GM12878 (cell line): ENCODE data around the gene CCDC12. TPM values are rescaled to one million over a fixed set of nuclear protein-coding genes. Genes with fewer than 3 reads are reported as not detected.

Experiments
- ATAC-seq: fragments of 200-7000 bp; cut with Tn5 transposase; 3 replicates; pipeline ENCODE4 v1.9.1; 2020; ENCODE audit warnings: mild to moderate bottlenecking, moderate library complexity
- BruUV-seq: library from RNA; stranded (reverse); fragments of 400-500 nt; replicated peaks from 2 replicates; lab custom pipeline; 2021; lab: Mats Ljungman, UMichigan
- CTCF ChIA-PET: fragments of 300-600 bp; sonication (Branson Sonifier 250); formaldehyde crosslinking; extraction: SDS; loops from one replicate; lab custom pipeline; 2021; ENCODE audit warnings: inconsistent platforms; lab: Yijun Ruan, JAX
- POLR2A ChIA-PET: fragments of 350-600 bp; formaldehyde crosslinking; extraction: SDS; loops from one replicate; lab custom pipeline; 2021; ENCODE audit warnings: inconsistent platforms; lab: Charles Lee
- RAD21 ChIA-PET: fragments of 300-600 bp; sonication (Branson Sonifier 250); formaldehyde crosslinking; loops from one replicate; lab custom pipeline; 2023; ENCODE audit warnings: antibody characterized with exemption; ENCODE audit not compliant: unreplicated experiment; lab: Charles Lee
- SMC1A ChIA-PET: fragments of 300-600 bp; sonication (Branson Sonifier 250); formaldehyde crosslinking; loops from one replicate; lab custom pipeline; 2023; ENCODE audit not compliant: unreplicated experiment, uncharacterized antibody; lab: Charles Lee
- DNase-seq: peaks from one replicate; pipeline ENCODE4 v3.0.0-alpha.2; 2011; ENCODE audit warnings: low read depth, low spot score
- FAIRE-seq: peaks from 3 replicates; lab custom pipeline; 2011; peaks lifted over from hg19 to GRCh38; lab: Jason Lieb, UNC
- H2AFZ ChIP-seq: 2 replicates; pipeline ENCODE4 v1.6.0; 2011; ENCODE audit warnings: low read depth, low read length, control low read depth; ENCODE audit not compliant: control insufficient read depth
- H3K27ac ChIP-seq: 2 replicates; pipeline ENCODE4 v1.5.1; 2011; ENCODE audit warnings: control low read depth; ENCODE audit not compliant: control insufficient read depth, insufficient read depth
- H3K27me3 ChIP-seq, 2 experiments: replicated peaks in 1 of 2; 2 replicates each; pipeline versions ENCODE4 v1.6.0 to v1.6.1; 2011; ENCODE audit warnings: low read length in 1 of 2; ENCODE audit not compliant: control insufficient read depth in 2 of 2, insufficient read depth in 2 of 2
- H3K36me3 ChIP-seq, 2 experiments: 2 replicates each; pipeline ENCODE4 v1.5.1; 2011; ENCODE audit warnings: low read length in 1 of 2; ENCODE audit not compliant: control insufficient read depth in 2 of 2, insufficient read depth in 2 of 2
- H3K4me1 ChIP-seq: 2 replicates; pipeline ENCODE4 v1.6.1; 2011; ENCODE audit warnings: mild to moderate bottlenecking, low read length, moderate library complexity, mixed read lengths; ENCODE audit not compliant: control insufficient read depth, insufficient read depth
- H3K4me2 ChIP-seq: 2 replicates; pipeline ENCODE4 v1.6.0; 2011; ENCODE audit warnings: control low read depth; ENCODE audit not compliant: control insufficient read depth, insufficient read depth
- H3K4me3 ChIP-seq: fragments of 200-600 bp; sonication (generic); 2 replicates; pipeline ENCODE4 v1.5.1; 2016
- H3K79me2 ChIP-seq: 2 replicates; pipeline ENCODE4 v1.6.0; 2011; ENCODE audit warnings: low read length; ENCODE audit not compliant: control insufficient read depth, insufficient read depth
- H3K9ac ChIP-seq: 2 replicates; pipeline ENCODE4 v1.8.0; 2011; ENCODE audit warnings: low read length, control low read depth, mixed read lengths; ENCODE audit not compliant: control insufficient read depth, insufficient read depth
- H3K9me3 ChIP-seq: replicated peaks from 3 replicates; pipeline ENCODE4 v1.5.1; 2011; ENCODE audit warnings: mild to moderate bottlenecking, low read length; ENCODE audit not compliant: control insufficient read depth, insufficient read depth
- H4K20me1 ChIP-seq: 2 replicates; pipeline ENCODE4 v1.6.0; 2011; ENCODE audit not compliant: control insufficient read depth, insufficient read depth
- ATF2 ChIP-seq: IDR thresholded peaks from 2 replicates; pipeline ENCODE4 v1.6.1; 2012; ENCODE audit warnings: low read length, inconsistent platforms
- BCLAF1 ChIP-seq: fragments of 450-650 bp; IDR thresholded peaks from 2 replicates; pipeline ENCODE4 v1.6.1; 2017; ENCODE audit warnings: antibody characterized with exemption, mild to moderate bottlenecking, moderate library complexity
- CHD4 ChIP-seq: fragments of 200-600 bp; sonication (generic); IDR thresholded peaks from 2 replicates; pipeline ENCODE4 v1.6.1; 2016; ENCODE audit warnings: mild to moderate bottlenecking
- E2F8 ChIP-seq: fragments of 450-650 bp; IDR thresholded peaks from 2 replicates; pipeline ENCODE4 v1.6.1; 2018; ENCODE audit warnings: mild to moderate bottlenecking, low read depth, moderate library complexity; ENCODE audit not compliant: partially characterized antibody
- EED ChIP-seq: sonication (generic); IDR thresholded peaks from 2 replicates; pipeline ENCODE4 v1.6.1; 2016; ENCODE audit warnings: antibody characterized with exemption, low read depth
- MYC ChIP-seq: IDR thresholded peaks from 2 replicates; pipeline ENCODE4 v1.6.1; 2011; ENCODE audit warnings: mild to moderate bottlenecking, low read length, moderate library complexity, inconsistent platforms; ENCODE audit not compliant: insufficient read depth, insufficient replicate concordance, insufficient read length, severe bottlenecking
- ZNF592 ChIP-seq: fragments of 450-650 bp; IDR thresholded peaks from 2 replicates; pipeline ENCODE4 v1.6.1; 2017; ENCODE audit warnings: mild to moderate bottlenecking, moderate library complexity
- WGBS: methylation state at CpG from one replicate; pipeline ENCODE4 v1.1.6; 2016; ENCODE audit warnings: low lambda C conversion rate; ENCODE audit not compliant: insufficient replicate concordance, insufficient coverage; ENCODE audit errors: missing lambda C conversion rate; 5-methylcytosine and 5-hydroxymethylcytosine counted together
- in situ Hi-C: fragments of 300-500 bp; cut with MboI; formaldehyde crosslinking; loops from 9 replicates; pipeline ENCODE4 v1.14.3; 2018; ENCODE audit warnings: mixed read lengths
- intact Hi-C: fragments of 100-400 bp; cut with micrococcal nuclease; formaldehyde crosslinking; loops from one replicate; pipeline ENCODE4 v1.14.2; 2022; ENCODE audit not compliant: unreplicated experiment
- polyA plus RNA-seq, 11 experiments: library from polyadenylated mRNA; depleted of rRNA in 4 of 11; unstranded in 6 of 11; stranded (reverse) in 5 of 11; fragments of >200 nt; fragmentation: Nextera tagmentation in 4 of 11; fragmentation: Illumina TruSeq in 1 of 11; extraction: Ambion mirVana in 4 of 11; extraction: Trizol in 1 of 11; gene quantifications; 1 replicate in 1 of 11; 2 replicates in 10 of 11; pipeline versions ENCODE4 v1.2.1 to v1.2.3, GENCODE V29; 2011 to 2016; ENCODE audit warnings: inconsistent platforms in 2 of 11, missing spikeins in 2 of 11, low read depth in 1 of 11
- total RNA-seq, 4 experiments: library from RNA; depleted of rRNA in 3 of 4; stranded (reverse); fragments of >200 nt in 3 of 4; fragmentation: Illumina TruSeq in 1 of 4; extraction: Trizol in 1 of 4; gene quantifications; 2 replicates each; pipeline versions ENCODE4 v1.2.1 to v1.2.3, GENCODE V29; 2013 to 2021

Gene CCDC12
- total and polyA plus RNA-seq, 10 of the 15 experiments (the other 5 are each of a cell fraction or from before 2014, with no cell fraction given): 9.2 to 91.4 (median 61.3) TPM

GRCh38 chr3:46934498-46935167 is 41.9 kb downstream of the CCDC12 start:
- FAIRE-seq: no peak
- intact Hi-C loops: no loop called here
- no peak overlapping the region for H3K4me3 ChIP-seq
- no peak for TF ChIP-seq EED
- TF ChIP-seq ZNF592: no peak
- no peak for TF ChIP-seq CHD4
- TF ChIP-seq MYC: no peak
- TF ChIP-seq BCLAF1: no peak
- TF ChIP-seq E2F8: no peak
- TF ChIP-seq ATF2: no peak

More at GRCh38 chr3:46934498-46935167, 41.9 kb downstream of the CCDC12 start:
- Histone ChIP-seq H3K9ac (no peak overlapping the region), H3K27me3 (no peaks in the 10 kb centered on the region), H4K20me1 (no peaks in the 10 kb centered on the region), H3K36me3 (peaks cover 33 to 55% of the 10 kb centered on the region in 2 experiments), H2AFZ (no peak overlapping the region), H3K4me1 (peaks cover 55% of the 10 kb centered on the region), H3K79me2 (peaks cover 75% of the 10 kb centered on the region), H3K9me3 (peaks cover 3% of the 10 kb centered on the region; the same call in 2 of the 3 replicates), H3K4me2 (no peak overlapping the region), H3K27ac (peak overlapping the region; percentile 8; the same call in 1 of the 2 replicates)
- BruUV-seq: no TSS peak
- WGBS: 97% methylated on average over 8 of the region's 8 CpGs
- SMC1A ChIA-PET: interaction anchor here (0.9 to 17.5 kb wide), 10 partner anchors 7 to 44 kb away, joined by 3 to 298 read pairs (median 6); partner anchors contain the start of genes CCDC12 and NBEAL2
- POLR2A ChIA-PET: interaction anchor here (0.7 to 12.6 kb wide), 6 partner anchors 8 to 45 kb away, joined by 3 to 163 read pairs (median 5); partner anchors contain the start of gene NBEAL2
- CTCF ChIA-PET: interaction anchor here (0.6 to 7.2 kb wide), 8 partner anchors 9 to 89 kb away, joined by 3 to 27 read pairs (median 4); no protein-coding TSS in a partner anchor
- ATAC-seq (no peak), DNase-seq (no peak)
- in situ Hi-C loops: no loop called here
- RAD21 ChIA-PET: interaction anchor here (0.7 to 5.3 kb wide), 7 partner anchors 10 to 47 kb away, joined by 3 to 48 read pairs (median 4); no protein-coding TSS in a partner anchor
